Measurements from ENCODE around the gene RAB6D. TPM values are rescaled to one million over a fixed set of nuclear protein-coding genes. Genes with fewer than 3 reads are reported as not detected.
"Not testable (repeated sequence)": the region's sequence is repeated elsewhere in the genome, so short reads cannot be mapped to it uniquely, and the experiment has no call there.

Gene RAB6D
- not detected for total RNA-seq

DNA sequence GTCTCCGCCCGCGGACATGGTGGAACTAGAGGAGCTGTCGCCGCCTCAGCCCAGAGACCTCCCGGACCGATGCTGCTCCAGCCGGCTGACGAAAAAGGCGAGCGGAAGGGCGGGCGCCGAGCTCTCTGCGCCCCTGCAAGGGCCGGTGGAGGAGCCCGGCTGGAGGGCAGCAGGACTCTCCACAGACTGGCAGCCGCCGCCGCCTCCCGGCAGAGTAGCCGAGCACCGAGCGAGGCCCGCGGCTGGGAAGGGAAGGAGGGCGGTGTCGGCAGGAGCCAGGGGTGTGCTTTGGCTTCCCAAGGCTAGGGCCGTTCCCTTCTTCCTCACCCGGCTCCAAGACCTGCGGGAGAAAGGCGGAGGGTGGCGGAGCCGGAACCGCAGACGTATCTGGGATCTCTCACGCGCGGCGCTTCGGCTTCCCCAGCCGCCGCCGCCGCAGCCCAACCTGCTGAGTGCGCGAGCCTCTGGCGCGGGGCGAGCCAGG lies at the start of gene RAB6D:
RAB6D (minus strand) TSS at position 466 of the 484 bp plus-strand sequence; CDS start at position 18, 448 bp downstream.
- H3K27me3 Mint-ChIP-seq = peaks cover 44% of the 10 kb centered on the region
- peak; percentile 42 for ATAC-seq

DNA sequence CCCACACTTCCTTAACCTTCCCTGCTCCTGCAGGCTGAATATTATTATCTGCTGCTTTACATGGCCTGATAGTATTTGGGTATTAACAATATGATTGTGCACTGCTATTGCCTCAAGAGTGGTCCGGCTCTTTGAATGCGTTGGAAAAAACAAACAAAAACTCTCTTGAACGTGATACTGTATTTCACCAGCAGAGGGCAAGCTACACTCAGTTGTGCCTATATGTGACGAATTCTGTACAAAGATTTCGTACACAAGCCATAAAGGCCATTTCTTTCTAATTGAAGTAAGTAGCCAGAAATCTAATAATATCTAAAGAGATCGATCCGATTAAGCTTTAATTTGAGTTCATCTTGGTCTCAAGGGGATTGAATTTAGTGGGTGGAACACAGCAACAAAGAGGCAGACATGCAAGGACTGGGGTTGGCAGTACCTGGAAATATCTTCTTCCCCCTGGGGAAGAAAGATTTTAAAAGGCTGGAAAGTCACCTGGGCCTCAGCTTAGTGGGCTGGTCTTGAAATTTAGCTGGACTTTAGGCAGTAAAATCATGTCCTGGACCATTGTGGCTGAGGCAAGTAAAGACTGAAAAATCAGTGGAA lies 49.3 kb upstream of the RAB6D start:
- H3K4me1 Mint-ChIP-seq = peaks cover 9% of the 10 kb centered on the region
- no peak overlapping the region for H3K27ac Mint-ChIP-seq
- H3K36me3 Mint-ChIP-seq = no peaks in the 10 kb centered on the region
- ATAC-seq (peak; percentile 57), DNase-seq (no peak)
- H3K4me3 Mint-ChIP-seq = no peak overlapping the region
- no peaks in the 10 kb centered on the region for H3K9me3 Mint-ChIP-seq (ENCODE audit: low read depth)
- CTCF ChIA-PET = interaction anchor here (0.5 to 8.4 kb wide), 15 partner anchors 9 to 389 kb away, joined by 3 to 53 read pairs (median 4); partner anchors contain the start of gene MZT2A
- peaks cover 55% of the 10 kb centered on the region for H3K27me3 Mint-ChIP-seq

More for the DNA sequence above, at the start of gene RAB6D:
- H3K36me3 Mint-ChIP-seq; CTCF ChIA-PET; H3K9me3 Mint-ChIP-seq (ENCODE audit: low read depth); H3K27ac Mint-ChIP-seq; DNase-seq; H3K4me1 Mint-ChIP-seq: not testable (repeated sequence)
- peak within 1 kb of the TSS; percentile 29 for H3K4me3 Mint-ChIP-seq

DNA sequence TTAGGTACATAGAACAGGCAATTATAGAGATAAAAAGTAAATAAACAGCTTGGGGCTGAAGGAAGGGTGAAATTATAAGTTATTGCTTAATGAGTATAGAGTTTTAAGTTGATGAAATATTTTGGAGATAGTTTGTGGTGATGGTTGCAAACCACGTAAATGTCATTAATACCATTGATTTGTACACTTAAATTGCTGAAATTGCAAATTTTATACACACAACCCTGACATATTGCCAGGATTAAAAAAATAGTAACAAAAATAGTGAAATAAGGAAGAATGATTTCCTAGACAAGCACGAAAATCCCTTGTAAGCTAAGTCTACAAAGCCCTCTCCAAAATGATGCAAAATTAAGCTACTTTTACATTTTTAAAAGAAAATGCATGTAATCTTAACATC lies 46.2 kb upstream of the RAB6D start:
- CTCF ChIA-PET = interaction anchor here (8.4 kb wide), 1 partner anchor 263 kb away, joined by 53 read pairs; no protein-coding TSS in a partner anchor
- ATAC-seq (no peak), DNase-seq (no peak)
- H3K4me3 Mint-ChIP-seq = no peak overlapping the region
- no peak overlapping the region for H3K27ac Mint-ChIP-seq
- no peaks in the 10 kb centered on the region for H3K36me3 Mint-ChIP-seq
- H3K9me3 Mint-ChIP-seq (ENCODE audit: low read depth) = no peaks in the 10 kb centered on the region
- H3K27me3 Mint-ChIP-seq = peaks cover 39% of the 10 kb centered on the region
- peaks cover 9% of the 10 kb centered on the region for H3K4me1 Mint-ChIP-seq

DNA sequence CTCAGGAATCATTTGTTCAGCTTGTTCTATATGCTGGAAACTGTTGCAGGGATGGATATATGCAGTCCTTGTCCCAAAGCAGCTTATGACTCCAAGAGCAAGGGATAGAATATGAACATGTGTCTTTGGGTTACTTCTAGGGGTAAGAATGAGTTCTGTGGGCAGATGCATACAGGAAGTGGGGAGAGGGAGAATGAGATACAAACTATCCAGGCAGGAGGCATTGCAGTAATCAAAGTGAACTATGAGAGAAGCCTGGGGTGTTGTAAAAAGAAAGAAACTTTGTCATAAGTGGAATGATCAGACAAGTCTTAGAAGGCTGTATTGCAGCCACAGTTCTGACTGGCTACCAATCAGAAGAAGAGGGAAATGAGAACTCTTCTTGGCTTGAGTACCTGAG lies 44.8 kb upstream of the RAB6D start:
- Mint-ChIP-seq H3K27me3 (peaks cover 46% of the 10 kb centered on the region), H3K27ac (no peak overlapping the region)

GRCh38 chr2:131408207-131408606 lies 44.2 kb upstream of the RAB6D start:
- ATAC-seq (no peak), DNase-seq (no peak)
- no peaks in the 10 kb centered on the region for H3K9me3 Mint-ChIP-seq (ENCODE audit: low read depth)
- H3K4me3 Mint-ChIP-seq = no peak overlapping the region
- CTCF ChIA-PET = interaction anchor here (1.1 to 8.4 kb wide), 2 partner anchors 255 to 265 kb away, joined by 5 to 53 read pairs; no protein-coding TSS in a partner anchor
- no peaks in the 10 kb centered on the region for H3K36me3 Mint-ChIP-seq
- H3K27me3 Mint-ChIP-seq = peaks cover 48% of the 10 kb centered on the region
- H3K4me1 Mint-ChIP-seq = peaks cover 10% of the 10 kb centered on the region
- no peak overlapping the region for H3K27ac Mint-ChIP-seq

More for the DNA sequence above, 44.8 kb upstream of the RAB6D start:
- no peak for ATAC-seq
- CTCF ChIA-PET = interaction anchor here (1.1 to 8.4 kb wide), 2 partner anchors 255 to 264 kb away, joined by 5 to 53 read pairs; no protein-coding TSS in a partner anchor
- no peak overlapping the region for H3K4me3 Mint-ChIP-seq
- H3K36me3 Mint-ChIP-seq = no peaks in the 10 kb centered on the region
- no peak for DNase-seq
- no peaks in the 10 kb centered on the region for H3K9me3 Mint-ChIP-seq (ENCODE audit: low read depth)
- H3K4me1 Mint-ChIP-seq = peaks cover 11% of the 10 kb centered on the region

GRCh38 chr2:131404753-131405152 lies 40.8 kb upstream of the RAB6D start:
- Mint-ChIP-seq H3K27me3 (peaks cover 55% of the 10 kb centered on the region), H3K4me3 (no peak overlapping the region)
- CTCF ChIA-PET = interaction anchor here (1.2 to 2.3 kb wide), 3 partner anchors 9 to 269 kb away, joined by 3 to 8 read pairs (median 3); no protein-coding TSS in a partner anchor

DNA sequence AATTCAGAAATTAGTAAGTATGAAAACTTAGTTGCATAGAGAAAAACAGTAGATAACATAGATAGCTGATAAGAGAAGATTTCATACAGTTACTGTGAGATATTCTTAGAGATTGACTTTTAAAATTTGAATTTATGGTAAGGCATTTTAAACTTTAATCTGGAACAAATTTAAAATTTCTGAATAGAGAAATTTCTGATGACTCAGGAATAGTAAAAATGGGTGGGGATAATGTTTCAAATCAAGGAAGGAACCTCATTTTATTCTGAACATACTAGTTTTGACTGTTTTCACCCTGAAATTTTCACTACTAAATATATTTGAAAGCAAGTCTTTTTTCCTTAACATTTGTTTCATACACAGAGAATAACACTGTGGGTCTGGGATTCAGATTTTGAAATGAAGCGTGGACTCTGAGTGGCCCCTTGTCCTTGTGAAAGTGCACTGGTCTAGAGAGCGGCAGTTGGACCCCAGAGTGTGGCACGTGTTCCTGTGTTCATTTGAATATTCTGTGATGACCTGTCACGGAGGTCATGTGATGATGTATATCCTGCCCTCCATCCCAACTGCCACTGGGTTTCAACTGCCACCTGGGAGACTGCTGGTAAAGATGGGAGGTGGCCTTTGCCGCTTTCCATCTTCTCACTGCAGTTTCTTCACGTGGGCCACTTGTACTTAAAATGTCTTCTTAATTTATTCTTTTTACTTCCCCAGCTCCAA lies 38.5 kb upstream of the RAB6D start:
- CTCF ChIA-PET = no interaction called here
- H3K4me3 Mint-ChIP-seq = no peak overlapping the region
- no peak overlapping the region for H3K27ac Mint-ChIP-seq
- ATAC-seq (no peak), DNase-seq (no peak)
- no peaks in the 10 kb centered on the region for H3K9me3 Mint-ChIP-seq (ENCODE audit: low read depth)
- H3K4me1 Mint-ChIP-seq = peaks cover 2% of the 10 kb centered on the region
- H3K36me3 Mint-ChIP-seq = no peaks in the 10 kb centered on the region
- peaks cover 44% of the 10 kb centered on the region for H3K27me3 Mint-ChIP-seq

More at GRCh38 chr2:131404753-131405152, 40.8 kb upstream of the RAB6D start:
- peaks cover 7% of the 10 kb centered on the region for H3K4me1 Mint-ChIP-seq
- ATAC-seq (no peak), DNase-seq (no peak)
- no peak overlapping the region for H3K27ac Mint-ChIP-seq
- H3K36me3 Mint-ChIP-seq = no peaks in the 10 kb centered on the region
- no peaks in the 10 kb centered on the region for H3K9me3 Mint-ChIP-seq (ENCODE audit: low read depth)

DNA sequence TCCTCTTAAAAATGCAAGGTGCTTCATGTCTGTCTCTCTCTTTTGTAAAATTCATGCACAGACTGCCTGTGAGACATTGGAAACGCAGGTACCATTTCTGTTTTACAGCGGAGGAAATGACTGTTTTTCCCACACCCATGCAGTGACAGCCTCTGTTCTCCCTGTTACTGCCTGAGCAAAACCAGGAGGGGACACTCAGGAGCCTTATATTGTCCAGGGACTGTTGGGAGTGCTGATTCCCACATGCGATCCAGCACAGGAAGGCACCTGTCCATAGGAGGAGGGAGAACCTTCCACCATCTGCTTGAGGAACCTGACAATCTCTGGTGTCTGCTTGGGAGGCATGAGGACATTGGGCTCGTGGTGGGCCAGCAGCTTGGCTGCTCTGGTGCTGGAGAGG lies 36.9 kb upstream of the RAB6D start:
- H3K27ac Mint-ChIP-seq = no peak overlapping the region
- H3K27me3 Mint-ChIP-seq = peaks cover 50% of the 10 kb centered on the region
- H3K9me3 Mint-ChIP-seq (ENCODE audit: low read depth) = no peaks in the 10 kb centered on the region
- DNase-seq (no peak), ATAC-seq (no peak)
- H3K36me3 Mint-ChIP-seq = no peaks in the 10 kb centered on the region
- CTCF ChIA-PET = no interaction called here
- peaks cover 2% of the 10 kb centered on the region for H3K4me1 Mint-ChIP-seq
- H3K4me3 Mint-ChIP-seq = no peak overlapping the region

DNA sequence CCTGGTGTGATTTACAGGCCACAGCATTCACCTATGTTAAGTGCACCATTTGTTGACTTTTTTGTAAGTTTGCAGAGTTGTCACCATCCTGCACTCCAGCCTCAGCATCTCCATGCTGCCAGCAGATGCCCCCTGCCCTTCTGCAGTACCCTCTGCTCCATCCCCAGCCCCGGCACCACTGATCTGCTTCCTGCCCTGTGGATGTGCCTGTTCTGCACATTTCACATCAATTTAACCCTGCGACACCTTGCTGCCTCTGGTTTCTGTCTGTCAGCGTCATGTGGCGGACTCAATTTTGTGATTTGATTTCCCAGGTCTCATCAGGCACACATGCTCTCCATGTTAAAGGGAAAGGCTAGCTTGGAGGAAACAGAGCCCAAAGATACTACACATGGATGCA lies 36.5 kb upstream of the RAB6D start:
- DNase-seq; H3K27ac Mint-ChIP-seq; ATAC-seq; H3K4me1 Mint-ChIP-seq; H3K36me3 Mint-ChIP-seq; H3K9me3 Mint-ChIP-seq (ENCODE audit: low read depth); H3K4me3 Mint-ChIP-seq; CTCF ChIA-PET: not testable (repeated sequence)
- H3K27me3 Mint-ChIP-seq = peaks cover 46% of the 10 kb centered on the region

DNA sequence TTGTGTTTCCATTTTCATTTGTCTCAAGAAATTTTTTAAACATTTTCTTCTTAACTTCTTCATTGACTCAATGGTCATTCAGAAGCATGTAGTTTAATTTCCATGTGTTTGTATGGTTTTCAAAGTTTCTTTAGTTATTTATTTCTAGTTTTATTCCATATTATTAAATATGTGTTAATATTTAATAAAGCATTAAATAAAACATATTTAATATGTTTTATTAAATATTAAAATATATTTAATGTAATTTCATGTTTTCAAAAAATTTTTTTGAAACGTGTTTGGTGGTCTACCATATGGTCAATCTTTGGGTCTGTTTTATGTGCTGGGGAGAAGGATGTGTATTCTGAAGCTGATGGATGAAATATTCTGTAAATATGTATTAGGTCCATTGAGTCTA lies 32.2 kb upstream of the RAB6D start:
- CTCF ChIA-PET = interaction anchor here (0.6 kb wide), 1 partner anchor 17 kb away, joined by 3 read pairs; no protein-coding TSS in a partner anchor
- not testable (repeated sequence) for H3K4me1 Mint-ChIP-seq; H3K4me3 Mint-ChIP-seq; DNase-seq; H3K27ac Mint-ChIP-seq; ATAC-seq; H3K9me3 Mint-ChIP-seq (ENCODE audit: low read depth); H3K36me3 Mint-ChIP-seq
- peaks cover 22% of the 10 kb centered on the region for H3K27me3 Mint-ChIP-seq

DNA sequence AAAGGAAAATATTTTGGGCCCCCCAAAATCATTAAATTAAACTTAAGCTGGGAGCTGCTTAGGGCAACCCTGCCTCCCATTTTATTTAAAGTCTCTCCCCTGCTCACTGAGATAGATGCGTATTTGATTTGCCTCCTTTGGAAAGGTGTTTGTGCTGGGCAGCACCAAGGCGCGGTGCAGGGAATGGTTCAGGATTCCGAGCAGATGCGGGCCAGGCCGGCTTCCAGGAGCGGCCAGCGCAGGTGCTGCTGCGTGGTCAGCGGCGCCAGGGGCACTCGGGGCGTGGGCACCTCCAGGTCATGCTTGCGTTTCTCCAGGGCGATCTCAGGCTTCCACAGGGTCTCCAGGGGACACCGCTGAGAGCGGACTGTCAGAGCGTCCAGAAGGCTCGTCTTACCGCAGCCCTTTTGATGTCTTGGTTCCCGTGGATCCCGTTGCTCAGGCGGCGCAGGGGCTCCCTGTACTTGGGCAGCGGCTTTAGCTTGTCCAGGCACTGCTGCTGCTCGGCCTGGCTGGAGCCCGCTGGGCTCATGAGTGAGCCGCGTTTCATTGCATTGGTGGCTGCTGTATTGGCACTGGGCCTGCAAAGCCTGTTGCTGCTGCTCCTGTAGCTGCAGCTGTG lies 31.2 kb upstream of the RAB6D start:
- peaks cover 15% of the 10 kb centered on the region for H3K27me3 Mint-ChIP-seq
- not testable (repeated sequence) for H3K27ac Mint-ChIP-seq; H3K9me3 Mint-ChIP-seq (ENCODE audit: low read depth); H3K36me3 Mint-ChIP-seq; H3K4me3 Mint-ChIP-seq; H3K4me1 Mint-ChIP-seq; DNase-seq
- CTCF ChIA-PET = interaction anchor here (2.5 kb wide), 1 partner anchor 241 kb away, joined by 5 read pairs; no protein-coding TSS in a partner anchor
- ATAC-seq = peak; percentile 6

DNA sequence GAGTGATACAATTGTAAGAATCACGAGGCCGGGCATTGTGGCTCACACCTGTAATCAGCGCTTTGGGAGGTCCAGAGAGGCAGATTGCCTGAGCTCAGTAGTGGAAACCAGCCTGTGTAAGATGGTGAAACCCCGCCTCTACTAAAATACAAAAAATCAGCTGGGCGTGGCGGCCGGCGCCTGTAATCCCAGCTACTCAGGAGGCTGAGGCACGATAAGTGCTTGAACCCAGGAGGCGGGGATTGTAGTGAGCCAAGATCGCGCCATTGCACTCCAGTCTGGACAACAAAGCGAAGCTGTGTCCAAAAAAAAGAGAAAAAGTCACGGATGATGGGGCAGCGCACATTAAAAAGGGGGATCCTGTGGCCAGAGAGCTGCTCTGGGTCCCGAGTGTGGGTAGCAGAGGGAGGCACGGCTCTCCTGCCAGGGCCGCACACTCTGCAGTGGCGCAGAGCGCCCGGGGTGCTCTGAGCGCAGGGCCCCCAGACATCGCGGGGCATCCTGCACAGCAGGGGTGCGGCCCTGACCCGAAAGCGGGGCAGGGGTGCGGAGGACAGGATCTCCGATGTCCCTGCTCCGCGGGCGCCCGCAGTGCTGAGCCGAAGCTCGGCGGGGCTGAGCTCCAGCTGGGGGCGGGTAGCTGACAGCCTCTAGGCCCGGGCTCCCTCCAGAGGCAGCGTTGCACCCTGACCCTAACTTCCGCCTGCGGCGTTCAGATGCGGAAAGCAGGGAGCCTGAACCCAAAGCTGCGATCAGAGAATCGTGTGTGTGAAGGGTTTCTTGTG lies 30.4 kb upstream of the RAB6D start:
- no peaks in the 10 kb centered on the region for H3K4me1 Mint-ChIP-seq
- H3K27ac Mint-ChIP-seq = no peak overlapping the region
- CTCF ChIA-PET = interaction anchor here (1.2 to 2.5 kb wide), 2 partner anchors 240 to 278 kb away, joined by 4 to 5 read pairs; no protein-coding TSS in a partner anchor
- ATAC-seq (peak; percentile 87), DNase-seq (peak; percentile 63)
- H3K36me3 Mint-ChIP-seq = no peaks in the 10 kb centered on the region
- H3K9me3 Mint-ChIP-seq (ENCODE audit: low read depth) = no peaks in the 10 kb centered on the region
- H3K27me3 Mint-ChIP-seq = peaks cover 14% of the 10 kb centered on the region
- no peak overlapping the region for H3K4me3 Mint-ChIP-seq

DNA sequence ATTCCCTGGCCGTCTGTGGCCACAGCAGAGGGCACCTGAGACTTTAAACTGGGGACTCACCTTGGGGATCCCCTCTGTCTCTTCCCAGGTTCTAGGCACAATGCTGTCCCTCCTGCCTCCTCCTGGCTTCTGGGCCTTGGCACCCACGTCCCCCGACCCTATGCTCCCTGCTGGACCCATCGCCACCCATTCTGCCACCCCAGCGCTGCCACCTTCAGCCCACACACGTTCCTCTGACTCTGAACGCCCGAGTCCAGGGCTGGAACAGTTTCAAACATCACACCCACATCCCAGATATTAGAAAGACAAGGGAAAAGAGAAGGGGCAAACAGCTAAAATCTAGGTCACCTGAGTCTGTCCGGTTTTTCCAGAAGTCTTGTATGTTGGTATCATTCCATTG lies 28.0 kb upstream of the RAB6D start:
- H3K4me1 Mint-ChIP-seq; H3K27me3 Mint-ChIP-seq; H3K4me3 Mint-ChIP-seq; DNase-seq; CTCF ChIA-PET; H3K36me3 Mint-ChIP-seq; H3K9me3 Mint-ChIP-seq (ENCODE audit: low read depth); H3K27ac Mint-ChIP-seq; ATAC-seq: not testable (repeated sequence)

All from activated CD8-positive, alpha-beta memory T cell treated with anti-CD3 and anti-CD28 coated beads, Interleukin-2, amount 10 ng/mL, durations not matched to agents 7 days and 5 days (primary cell).